HCT116 (cell line): ENCODE measurements around the gene SHROOM3.

Source experiments
- POLR2A ChIP-seq: IDR thresholded peaks from 2 replicates; pipeline ENCODE4 v1.7.0; 2011; ENCODE audit warnings: borderline replicate concordance; ENCODE audit not compliant: insufficient read depth, insufficient read length; ENCODE audit errors: extremely low read depth
- TCF7L2 ChIP-seq: IDR thresholded peaks from 2 replicates; pipeline ENCODE4 v1.7.0; 2011; ENCODE audit warnings: borderline replicate concordance, inconsistent platforms; ENCODE audit not compliant: insufficient read depth, insufficient read length; ENCODE audit errors: extremely low read depth
- TF ChIP-seq, protein P1 (sequence below), 3 experiments: fragments of 200-600 bp in 1 of 3; sonication (generic) in 1 of 3; IDR thresholded peaks in 2 of 3; conservative IDR thresholded peaks in 1 of 3; 2 replicates each; pipeline ENCODE4 v1.5.1; 2012 to 2017; ENCODE audit warnings: low read depth in 2 of 3, low read length in 2 of 3, antibody characterized with exemption in 1 of 3, borderline replicate concordance in 1 of 3, control low read depth in 1 of 3, mild to moderate bottlenecking in 1 of 3, mixed read lengths in 1 of 3, mixed run types in 1 of 3, moderate library complexity in 1 of 3; ENCODE audit not compliant: insufficient read depth in 1 of 3
- TF ChIP-seq, protein P2 (sequence below): IDR thresholded peaks from 2 replicates; pipeline ENCODE4 v1.6.1; 2012

DNA sequence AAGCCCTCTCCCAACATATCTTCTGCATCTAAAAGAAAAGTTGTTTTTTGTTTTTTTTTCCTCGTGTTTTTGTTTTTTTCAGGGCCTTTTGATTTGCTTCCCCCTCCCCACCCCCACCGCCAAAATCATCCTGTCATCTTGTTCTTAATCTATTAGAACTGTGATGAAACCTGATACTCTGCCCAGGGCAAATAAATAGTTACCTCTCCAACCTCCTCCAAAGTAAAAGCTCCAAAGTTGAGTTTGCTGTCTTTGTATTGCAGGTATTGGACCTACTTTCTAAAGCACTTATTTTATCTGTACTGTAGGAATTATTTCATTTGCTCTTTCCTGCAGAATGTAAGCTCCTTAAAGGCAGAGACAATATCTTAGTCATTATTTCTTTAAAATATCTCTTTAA is 290.0 kb downstream of the SHROOM3 start:
- TF ChIP-seq, protein P1, sequence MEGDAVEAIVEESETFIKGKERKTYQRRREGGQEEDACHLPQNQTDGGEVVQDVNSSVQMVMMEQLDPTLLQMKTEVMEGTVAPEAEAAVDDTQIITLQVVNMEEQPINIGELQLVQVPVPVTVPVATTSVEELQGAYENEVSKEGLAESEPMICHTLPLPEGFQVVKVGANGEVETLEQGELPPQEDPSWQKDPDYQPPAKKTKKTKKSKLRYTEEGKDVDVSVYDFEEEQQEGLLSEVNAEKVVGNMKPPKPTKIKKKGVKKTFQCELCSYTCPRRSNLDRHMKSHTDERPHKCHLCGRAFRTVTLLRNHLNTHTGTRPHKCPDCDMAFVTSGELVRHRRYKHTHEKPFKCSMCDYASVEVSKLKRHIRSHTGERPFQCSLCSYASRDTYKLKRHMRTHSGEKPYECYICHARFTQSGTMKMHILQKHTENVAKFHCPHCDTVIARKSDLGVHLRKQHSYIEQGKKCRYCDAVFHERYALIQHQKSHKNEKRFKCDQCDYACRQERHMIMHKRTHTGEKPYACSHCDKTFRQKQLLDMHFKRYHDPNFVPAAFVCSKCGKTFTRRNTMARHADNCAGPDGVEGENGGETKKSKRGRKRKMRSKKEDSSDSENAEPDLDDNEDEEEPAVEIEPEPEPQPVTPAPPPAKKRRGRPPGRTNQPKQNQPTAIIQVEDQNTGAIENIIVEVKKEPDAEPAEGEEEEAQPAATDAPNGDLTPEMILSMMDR (IDR thresholded peaks at IDR 0.05 in 2 of 3, conservative IDR thresholded peaks at IDR 0.05 in 1 of 3; ENCODE audit: borderline replicate concordance in 1 of 3, insufficient read depth in 1 of 3, low read depth in 2 of 3, low read length in 2 of 3) = no peak
- TF ChIP-seq TCF7L2 (no peak), POLR2A (no peak)
- TF ChIP-seq, protein P2, sequence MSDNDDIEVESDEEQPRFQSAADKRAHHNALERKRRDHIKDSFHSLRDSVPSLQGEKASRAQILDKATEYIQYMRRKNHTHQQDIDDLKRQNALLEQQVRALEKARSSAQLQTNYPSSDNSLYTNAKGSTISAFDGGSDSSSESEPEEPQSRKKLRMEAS = no peak
